GM23338 (cell line): ENCODE results near the gene RAPGEF4. TPM values are rescaled to one million over a fixed set of nuclear protein-coding genes. Genes with fewer than 3 reads are reported as not detected.

Experiments
- ATAC-seq: fragments of 200-7000 bp; cut with Tn5 transposase; 3 replicates; pipeline ENCODE4 v1.9.1; 2020
- DNase-seq: peaks from one replicate; pipeline ENCODE4 v3.0.0-alpha.2; 2015; ENCODE audit warnings: low spot score
- H2AFZ ChIP-seq: fragments of 200-600 bp; sonication (generic); 2 replicates; pipeline ENCODE4 v1.8.0; 2016; ENCODE audit warnings: antibody characterized with exemption, mild to moderate bottlenecking, moderate library complexity
- H3F3A ChIP-seq: fragments of 200-600 bp; sonication (generic); replicated peaks from 2 replicates; pipeline ENCODE4 v1.8.0; 2017; ENCODE audit warnings: antibody characterized with exemption, mixed run types, low read depth
- H3K27ac ChIP-seq: fragments of 200-600 bp; sonication (generic); 2 replicates; pipeline ENCODE4 v1.6.1; 2016; ENCODE audit warnings: low read depth
- H3K27me3 ChIP-seq: fragments of 200-600 bp; sonication (generic); 2 replicates; pipeline ENCODE4 v1.8.0; 2016; ENCODE audit warnings: mild to moderate bottlenecking, mixed run types, moderate library complexity; ENCODE audit not compliant: insufficient read depth
- H3K36me3 ChIP-seq: fragments of 200-600 bp; sonication (generic); 2 replicates; pipeline ENCODE4 v1.8.0; 2016; ENCODE audit warnings: mild to moderate bottlenecking; ENCODE audit not compliant: insufficient read depth
- H3K4me1 ChIP-seq: fragments of 200-600 bp; sonication (generic); 2 replicates; pipeline ENCODE4 v1.8.0; 2016; ENCODE audit warnings: mild to moderate bottlenecking, moderate library complexity; ENCODE audit not compliant: insufficient read depth
- H3K4me2 ChIP-seq: fragments of 200-600 bp; sonication (generic); 2 replicates; pipeline ENCODE4 v1.7.1; 2017; ENCODE audit warnings: mixed run types
- H3K4me3 ChIP-seq: fragments of 200-600 bp; sonication (generic); 2 replicates; pipeline ENCODE4 v1.6.1; 2016; ENCODE audit warnings: mixed run types
- H3K79me2 ChIP-seq: fragments of 200-600 bp; sonication (generic); replicated peaks from 2 replicates; pipeline ENCODE4 v1.8.0; 2017; ENCODE audit warnings: mild to moderate bottlenecking; ENCODE audit not compliant: insufficient read depth
- H3K9me2 ChIP-seq: fragments of 200-600 bp; sonication (generic); 2 replicates; pipeline ENCODE4 v1.8.0; 2017; ENCODE audit not compliant: insufficient read depth
- H4K20me1 ChIP-seq: fragments of 200-600 bp; sonication (generic); replicated peaks from 2 replicates; pipeline ENCODE4 v1.8.0; 2017; ENCODE audit warnings: mild to moderate bottlenecking; ENCODE audit not compliant: insufficient read depth
- H3K27ac Mint-ChIP-seq: 2 replicates; pipeline ENCODE4 v1.8.0; 2020; ENCODE audit warnings: inconsistent platforms, mild to moderate bottlenecking, moderate library complexity, mixed read lengths
- H3K27me3 Mint-ChIP-seq: 3 replicates; pipeline ENCODE4 v1.8.0; 2022; ENCODE audit warnings: low read depth, mild to moderate bottlenecking, moderate library complexity, mixed read lengths, inconsistent platforms; ENCODE audit not compliant: insufficient read depth, poor library complexity
- H3K36me3 Mint-ChIP-seq: 3 replicates; pipeline ENCODE4 v1.8.0; 2021; ENCODE audit warnings: low read depth, mild to moderate bottlenecking, inconsistent platforms, moderate library complexity, mixed read lengths
- H3K4me1 Mint-ChIP-seq: 3 replicates; pipeline ENCODE4 v1.8.0; 2020; ENCODE audit warnings: mild to moderate bottlenecking, inconsistent platforms, mixed read lengths
- H3K4me3 Mint-ChIP-seq: 3 replicates; pipeline ENCODE4 v1.8.0; 2021; ENCODE audit warnings: moderate library complexity, mild to moderate bottlenecking, inconsistent platforms, mixed read lengths
- H3K9me3 Mint-ChIP-seq: 3 replicates; pipeline ENCODE4 v1.8.0; 2020; ENCODE audit warnings: moderate library complexity, mild to moderate bottlenecking, inconsistent platforms, mixed read lengths
- CREB1 ChIP-seq: fragments of 250-450 bp; sonication (Bioruptor Pico); IDR thresholded peaks from 2 replicates; pipeline ENCODE4 v1.5.0; 2020; ENCODE audit warnings: low read depth, mild to moderate bottlenecking, moderate library complexity
- EZH2 ChIP-seq: fragments of 200-600 bp; sonication (generic); IDR thresholded peaks from one replicate; pipeline ENCODE4 v1.8.0; 2017; ENCODE audit warnings: antibody characterized with exemption, mild to moderate bottlenecking, low read depth; ENCODE audit not compliant: unreplicated experiment
- JUNB ChIP-seq: IDR thresholded peaks from one replicate; pipeline ENCODE4 v1.6.1; 2016; ENCODE audit warnings: antibody characterized with exemption; ENCODE audit not compliant: unreplicated experiment
- POLR2AphosphoS5 ChIP-seq: IDR thresholded peaks from 2 replicates; pipeline ENCODE4 v1.6.1; 2016; ENCODE audit warnings: antibody characterized with exemption, low read depth
- ZNF114 ChIP-seq: fragments of 250-450 bp; sonication (Bioruptor Pico); IDR thresholded peaks from 2 replicates; pipeline ENCODE4 v1.5.0; 2020; ENCODE audit warnings: mild to moderate bottlenecking, moderate library complexity
- polyA plus RNA-seq: library from polyadenylated mRNA; unstranded; fragments of >200 nt; fragmentation: Nextera tagmentation; extraction: Ambion mirVana; gene quantifications from 2 replicates; pipeline ENCODE4 v1.2.1, GENCODE V29; 2016
- total RNA-seq: library from RNA; depleted of rRNA; stranded (reverse); fragments of >200 nt; shearing (Covaris generic); gene quantifications from 2 replicates; pipeline ENCODE4 v1.2.3, GENCODE V29; 2014
- TF ChIP-seq, protein P1 (sequence below): IDR thresholded peaks from 2 replicates; pipeline ENCODE4 v1.6.1; 2016; ENCODE audit warnings: antibody characterized with exemption
- TF ChIP-seq, protein P2 (sequence below), 2 experiments: fragments of 200-600 bp in 1 of 2; sonication (generic) in 1 of 2; conservative IDR thresholded peaks; 2 replicates each; pipeline versions ENCODE4 v1.5.1 to v1.6.1; 2016 to 2017; ENCODE audit warnings: antibody characterized with exemption in 2 of 2, low read depth in 2 of 2, mild to moderate bottlenecking in 2 of 2, moderate library complexity in 1 of 2
- TF ChIP-seq, protein P3 (sequence below): fragments of 250-450 bp; sonication (Bioruptor Pico); IDR thresholded peaks from 2 replicates; pipeline ENCODE4 v1.5.0; 2020; ENCODE audit warnings: mild to moderate bottlenecking, moderate library complexity

RAPGEF4 gene
- total and polyA plus RNA-seq, 2 experiments from 2014 or later, result 1.7 to 4.7 TPM

DNA sequence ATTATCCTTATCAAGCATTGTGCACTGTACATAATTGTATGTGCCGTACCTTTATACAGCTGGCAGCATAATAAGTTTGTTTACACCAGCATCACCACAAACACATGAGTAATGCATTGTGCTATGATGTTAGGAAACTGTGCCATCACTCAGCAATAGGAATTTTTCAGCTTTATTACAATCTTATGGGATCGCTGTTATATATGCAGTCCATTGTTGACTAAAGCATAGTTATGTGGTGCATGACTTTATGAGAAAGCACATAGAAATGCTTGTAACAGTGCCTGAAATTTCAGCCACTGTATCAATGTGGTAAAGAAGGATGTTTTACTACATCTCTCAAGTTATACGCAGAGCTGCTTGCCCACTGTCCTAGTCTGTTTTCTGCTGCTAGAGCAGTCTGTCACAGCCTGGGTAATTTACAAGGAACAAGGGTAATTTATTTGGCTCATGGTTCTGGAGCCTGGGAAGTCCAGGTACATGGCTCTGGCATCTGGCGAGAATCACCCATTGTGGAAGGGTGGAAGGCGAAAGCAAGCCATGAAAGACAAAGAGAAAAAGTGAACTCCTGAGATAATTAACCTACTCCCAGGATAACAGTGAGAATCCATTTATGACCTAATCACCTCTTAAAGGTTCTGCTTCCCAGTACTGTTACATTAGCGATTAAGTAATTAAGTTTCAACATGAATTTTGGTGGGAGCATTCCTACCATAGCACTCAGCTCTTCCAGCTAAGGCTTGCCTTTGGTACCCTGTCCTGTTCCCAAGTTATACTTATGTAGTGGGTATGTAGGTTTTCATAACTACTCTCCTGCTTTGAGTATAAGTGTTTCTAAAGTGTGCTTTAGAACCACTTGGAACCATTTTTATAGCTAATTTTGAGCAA is 344.6 kb downstream of the RAPGEF4 start:
- ATAC-seq (no peak), DNase-seq (no peak)
- Mint-ChIP-seq H3K9me3 (no peaks in the 10 kb centered on the region), H3K4me1 (peaks cover 13% of the 10 kb centered on the region), H3K27me3 (peaks cover 3% of the 10 kb centered on the region), H3K4me3 (no peak overlapping the region), H3K36me3 (0 out of 3 replicates have a peak, but pooled peaks cover 5% of the 10 kb centered on the region), H3K27ac (no peak overlapping the region)
- Histone ChIP-seq H3F3A (no peaks in the 10 kb centered on the region), H3K4me1 (peaks cover 5% of the 10 kb centered on the region), H3K4me2 (no peak overlapping the region), H3K79me2 (peaks cover 9% of the 10 kb centered on the region; the same call in 1 of the 2 replicates), H3K36me3 (no peaks in the 10 kb centered on the region), H3K4me3 (no peak overlapping the region), H2AFZ (no peak overlapping the region), H3K9me2 (no peaks in the 10 kb centered on the region), H3K27me3 (0 out of 2 replicates have a peak, but pooled peaks cover 5% of the 10 kb centered on the region), H4K20me1 (no peaks in the 10 kb centered on the region), H3K27ac (no peak overlapping the region)
- TF ChIP-seq, protein P1, sequence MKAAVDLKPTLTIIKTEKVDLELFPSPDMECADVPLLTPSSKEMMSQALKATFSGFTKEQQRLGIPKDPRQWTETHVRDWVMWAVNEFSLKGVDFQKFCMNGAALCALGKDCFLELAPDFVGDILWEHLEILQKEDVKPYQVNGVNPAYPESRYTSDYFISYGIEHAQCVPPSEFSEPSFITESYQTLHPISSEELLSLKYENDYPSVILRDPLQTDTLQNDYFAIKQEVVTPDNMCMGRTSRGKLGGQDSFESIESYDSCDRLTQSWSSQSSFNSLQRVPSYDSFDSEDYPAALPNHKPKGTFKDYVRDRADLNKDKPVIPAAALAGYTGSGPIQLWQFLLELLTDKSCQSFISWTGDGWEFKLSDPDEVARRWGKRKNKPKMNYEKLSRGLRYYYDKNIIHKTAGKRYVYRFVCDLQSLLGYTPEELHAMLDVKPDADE, result no peak
- no peak for TF ChIP-seq POLR2AphosphoS5
- no peak for TF ChIP-seq JUNB
- TF ChIP-seq, protein P2, sequence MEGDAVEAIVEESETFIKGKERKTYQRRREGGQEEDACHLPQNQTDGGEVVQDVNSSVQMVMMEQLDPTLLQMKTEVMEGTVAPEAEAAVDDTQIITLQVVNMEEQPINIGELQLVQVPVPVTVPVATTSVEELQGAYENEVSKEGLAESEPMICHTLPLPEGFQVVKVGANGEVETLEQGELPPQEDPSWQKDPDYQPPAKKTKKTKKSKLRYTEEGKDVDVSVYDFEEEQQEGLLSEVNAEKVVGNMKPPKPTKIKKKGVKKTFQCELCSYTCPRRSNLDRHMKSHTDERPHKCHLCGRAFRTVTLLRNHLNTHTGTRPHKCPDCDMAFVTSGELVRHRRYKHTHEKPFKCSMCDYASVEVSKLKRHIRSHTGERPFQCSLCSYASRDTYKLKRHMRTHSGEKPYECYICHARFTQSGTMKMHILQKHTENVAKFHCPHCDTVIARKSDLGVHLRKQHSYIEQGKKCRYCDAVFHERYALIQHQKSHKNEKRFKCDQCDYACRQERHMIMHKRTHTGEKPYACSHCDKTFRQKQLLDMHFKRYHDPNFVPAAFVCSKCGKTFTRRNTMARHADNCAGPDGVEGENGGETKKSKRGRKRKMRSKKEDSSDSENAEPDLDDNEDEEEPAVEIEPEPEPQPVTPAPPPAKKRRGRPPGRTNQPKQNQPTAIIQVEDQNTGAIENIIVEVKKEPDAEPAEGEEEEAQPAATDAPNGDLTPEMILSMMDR (conservative IDR thresholded peaks at IDR 0.05; ENCODE audit: low read depth in 2 of 2), result no peak
- TF ChIP-seq CREB1, result no peak
- TF ChIP-seq, protein P3, sequence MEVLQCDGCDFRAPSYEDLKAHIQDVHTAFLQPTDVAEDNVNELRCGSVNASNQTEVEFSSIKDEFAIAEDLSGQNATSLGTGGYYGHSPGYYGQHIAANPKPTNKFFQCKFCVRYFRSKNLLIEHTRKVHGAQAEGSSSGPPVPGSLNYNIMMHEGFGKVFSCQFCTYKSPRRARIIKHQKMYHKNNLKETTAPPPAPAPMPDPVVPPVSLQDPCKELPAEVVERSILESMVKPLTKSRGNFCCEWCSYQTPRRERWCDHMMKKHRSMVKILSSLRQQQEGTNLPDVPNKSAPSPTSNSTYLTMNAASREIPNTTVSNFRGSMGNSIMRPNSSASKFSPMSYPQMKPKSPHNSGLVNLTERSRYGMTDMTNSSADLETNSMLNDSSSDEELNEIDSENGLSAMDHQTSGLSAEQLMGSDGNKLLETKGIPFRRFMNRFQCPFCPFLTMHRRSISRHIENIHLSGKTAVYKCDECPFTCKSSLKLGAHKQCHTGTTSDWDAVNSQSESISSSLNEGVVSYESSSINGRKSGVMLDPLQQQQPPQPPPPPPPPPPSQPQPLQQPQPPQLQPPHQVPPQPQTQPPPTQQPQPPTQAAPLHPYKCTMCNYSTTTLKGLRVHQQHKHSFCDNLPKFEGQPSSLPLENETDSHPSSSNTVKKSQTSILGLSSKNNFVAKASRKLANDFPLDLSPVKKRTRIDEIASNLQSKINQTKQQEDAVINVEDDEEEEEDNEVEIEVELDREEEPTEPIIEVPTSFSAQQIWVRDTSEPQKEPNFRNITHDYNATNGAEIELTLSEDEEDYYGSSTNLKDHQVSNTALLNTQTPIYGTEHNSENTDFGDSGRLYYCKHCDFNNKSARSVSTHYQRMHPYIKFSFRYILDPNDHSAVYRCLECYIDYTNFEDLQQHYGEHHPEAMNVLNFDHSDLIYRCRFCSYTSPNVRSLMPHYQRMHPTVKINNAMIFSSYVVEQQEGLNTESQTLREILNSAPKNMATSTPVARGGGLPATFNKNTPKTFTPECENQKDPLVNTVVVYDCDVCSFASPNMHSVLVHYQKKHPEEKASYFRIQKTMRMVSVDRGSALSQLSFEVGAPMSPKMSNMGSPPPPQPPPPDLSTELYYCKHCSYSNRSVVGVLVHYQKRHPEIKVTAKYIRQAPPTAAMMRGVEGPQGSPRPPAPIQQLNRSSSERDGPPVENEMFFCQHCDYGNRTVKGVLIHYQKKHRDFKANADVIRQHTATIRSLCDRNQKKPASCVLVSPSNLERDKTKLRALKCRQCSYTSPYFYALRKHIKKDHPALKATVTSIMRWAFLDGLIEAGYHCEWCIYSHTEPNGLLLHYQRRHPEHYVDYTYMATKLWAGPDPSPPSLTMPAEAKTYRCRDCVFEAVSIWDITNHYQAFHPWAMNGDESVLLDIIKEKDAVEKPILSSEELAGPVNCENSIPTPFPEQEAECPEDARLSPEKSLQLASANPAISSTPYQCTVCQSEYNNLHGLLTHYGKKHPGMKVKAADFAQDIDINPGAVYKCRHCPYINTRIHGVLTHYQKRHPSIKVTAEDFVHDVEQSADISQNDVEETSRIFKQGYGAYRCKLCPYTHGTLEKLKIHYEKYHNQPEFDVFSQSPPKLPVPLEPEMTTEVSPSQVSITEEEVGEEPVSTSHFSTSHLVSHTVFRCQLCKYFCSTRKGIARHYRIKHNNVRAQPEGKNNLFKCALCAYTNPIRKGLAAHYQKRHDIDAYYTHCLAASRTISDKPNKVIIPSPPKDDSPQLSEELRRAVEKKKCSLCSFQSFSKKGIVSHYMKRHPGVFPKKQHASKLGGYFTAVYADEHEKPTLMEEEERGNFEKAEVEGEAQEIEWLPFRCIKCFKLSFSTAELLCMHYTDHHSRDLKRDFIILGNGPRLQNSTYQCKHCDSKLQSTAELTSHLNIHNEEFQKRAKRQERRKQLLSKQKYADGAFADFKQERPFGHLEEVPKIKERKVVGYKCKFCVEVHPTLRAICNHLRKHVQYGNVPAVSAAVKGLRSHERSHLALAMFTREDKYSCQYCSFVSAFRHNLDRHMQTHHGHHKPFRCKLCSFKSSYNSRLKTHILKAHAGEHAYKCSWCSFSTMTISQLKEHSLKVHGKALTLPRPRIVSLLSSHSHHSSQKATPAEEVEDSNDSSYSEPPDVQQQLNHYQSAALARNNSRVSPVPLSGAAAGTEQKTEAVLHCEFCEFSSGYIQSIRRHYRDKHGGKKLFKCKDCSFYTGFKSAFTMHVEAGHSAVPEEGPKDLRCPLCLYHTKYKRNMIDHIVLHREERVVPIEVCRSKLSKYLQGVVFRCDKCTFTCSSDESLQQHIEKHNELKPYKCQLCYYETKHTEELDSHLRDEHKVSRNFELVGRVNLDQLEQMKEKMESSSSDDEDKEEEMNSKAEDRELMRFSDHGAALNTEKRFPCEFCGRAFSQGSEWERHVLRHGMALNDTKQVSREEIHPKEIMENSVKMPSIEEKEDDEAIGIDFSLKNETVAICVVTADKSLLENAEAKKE (CRISPR knock-in tag), result no peak
- TF ChIP-seq EZH2, result no peak
- TF ChIP-seq ZNF114, result no peak
